ENCODE data around the gene ARFGEF2. TPM values are rescaled to one million over a fixed set of nuclear protein-coding genes. Genes with fewer than 3 reads are reported as not detected.

The ARFGEF2 gene
- total RNA-seq, 4 donors from 2014 or later, result 29.9 to 84.7 (median 39.1) TPM

Other genes starting within 250 kb of the ARFGEF2 start
- gene PREX1, start 93.7 kb upstream of the ARFGEF2 start, total RNA-seq, result 10 to 100 TPM in 2 of 4 donors, 1 to 10 TPM in 2; 4.7 to 15.1 (median 10.2) TPM
- gene CSE1L, start 124.6 kb downstream of the ARFGEF2 start, total RNA-seq, result 10 to 100 TPM; 38.4 to 47.0 (median 42.6) TPM